Fibroblast of villous mesenchyme (primary cell): ENCODE data around the gene CLDN16. TPM values are rescaled to one million over a fixed set of nuclear protein-coding genes. Genes with fewer than 3 reads are reported as not detected.

Source experiments
- DNase-seq: peaks from one replicate; pipeline ENCODE4 v3.0.0-alpha.2; 2010; ENCODE audit warnings: low read depth
- H3K4me3 ChIP-seq: 2 replicates; pipeline ENCODE4 v1.5.1; 2011; ENCODE audit warnings: low read depth, mild to moderate bottlenecking, low read length
- total RNA-seq: library from RNA; depleted of rRNA; stranded (reverse); fragments of >200 nt; gene quantifications from 2 replicates; pipeline ENCODE4 v1.2.3, GENCODE V29; 2012
- TF ChIP-seq, protein P1 (sequence below): IDR thresholded peaks from 2 replicates; pipeline ENCODE4 v1.5.1; 2012; ENCODE audit warnings: low read depth, mild to moderate bottlenecking, low read length; ENCODE audit not compliant: insufficient read depth

Gene CLDN16
- total RNA-seq, 1 donor: 0.43 TPM

GRCh38 chr3:190429681-190430080 is 41.7 kb downstream of the CLDN16 start:
- DNase-seq: no peak
- no peak overlapping the region for H3K4me3 ChIP-seq
- TF ChIP-seq, protein P1, sequence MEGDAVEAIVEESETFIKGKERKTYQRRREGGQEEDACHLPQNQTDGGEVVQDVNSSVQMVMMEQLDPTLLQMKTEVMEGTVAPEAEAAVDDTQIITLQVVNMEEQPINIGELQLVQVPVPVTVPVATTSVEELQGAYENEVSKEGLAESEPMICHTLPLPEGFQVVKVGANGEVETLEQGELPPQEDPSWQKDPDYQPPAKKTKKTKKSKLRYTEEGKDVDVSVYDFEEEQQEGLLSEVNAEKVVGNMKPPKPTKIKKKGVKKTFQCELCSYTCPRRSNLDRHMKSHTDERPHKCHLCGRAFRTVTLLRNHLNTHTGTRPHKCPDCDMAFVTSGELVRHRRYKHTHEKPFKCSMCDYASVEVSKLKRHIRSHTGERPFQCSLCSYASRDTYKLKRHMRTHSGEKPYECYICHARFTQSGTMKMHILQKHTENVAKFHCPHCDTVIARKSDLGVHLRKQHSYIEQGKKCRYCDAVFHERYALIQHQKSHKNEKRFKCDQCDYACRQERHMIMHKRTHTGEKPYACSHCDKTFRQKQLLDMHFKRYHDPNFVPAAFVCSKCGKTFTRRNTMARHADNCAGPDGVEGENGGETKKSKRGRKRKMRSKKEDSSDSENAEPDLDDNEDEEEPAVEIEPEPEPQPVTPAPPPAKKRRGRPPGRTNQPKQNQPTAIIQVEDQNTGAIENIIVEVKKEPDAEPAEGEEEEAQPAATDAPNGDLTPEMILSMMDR: no peak

GRCh38 chr3:190430906-190431305 is 42.9 kb downstream of the CLDN16 start:
- DNase-seq: no peak
- no peak overlapping the region for H3K4me3 ChIP-seq
- TF ChIP-seq, protein P1: no peak

- peak; percentile 27 for DNase-seq
- TF ChIP-seq, protein P1: no peak
- no peak overlapping the region for H3K4me3 ChIP-seq
Measured at GRCh38 chr3:190432216-190432615, 44.3 kb downstream of the CLDN16 start.

GRCh38 chr3:190433626-190434025 is 45.7 kb downstream of the CLDN16 start:
- DNase-seq: no peak
- H3K4me3 ChIP-seq: no peak overlapping the region
- TF ChIP-seq, protein P1: no peak

DNA sequence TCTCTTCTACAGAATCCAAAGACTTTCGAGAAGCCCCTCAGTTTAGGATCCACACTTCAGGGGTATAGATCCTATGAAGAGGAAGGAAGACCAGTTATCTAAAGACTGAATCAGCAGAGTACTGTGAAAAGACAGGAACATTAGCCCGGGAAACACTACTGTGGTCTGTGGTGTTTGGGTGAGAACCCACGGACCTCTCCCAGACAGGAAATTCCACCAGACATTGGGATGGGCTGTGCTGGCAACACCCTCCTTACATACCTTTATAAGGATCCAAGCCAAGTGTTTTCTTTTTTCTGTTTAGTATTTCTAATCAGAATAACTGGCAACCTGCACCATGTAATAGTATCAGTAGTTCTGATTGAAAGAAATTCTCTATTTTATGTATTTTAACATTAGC is 47.7 kb downstream of the CLDN16 start:
- no peak overlapping the region for H3K4me3 ChIP-seq
- no peak for DNase-seq
- TF ChIP-seq, protein P1: no peak

DNA sequence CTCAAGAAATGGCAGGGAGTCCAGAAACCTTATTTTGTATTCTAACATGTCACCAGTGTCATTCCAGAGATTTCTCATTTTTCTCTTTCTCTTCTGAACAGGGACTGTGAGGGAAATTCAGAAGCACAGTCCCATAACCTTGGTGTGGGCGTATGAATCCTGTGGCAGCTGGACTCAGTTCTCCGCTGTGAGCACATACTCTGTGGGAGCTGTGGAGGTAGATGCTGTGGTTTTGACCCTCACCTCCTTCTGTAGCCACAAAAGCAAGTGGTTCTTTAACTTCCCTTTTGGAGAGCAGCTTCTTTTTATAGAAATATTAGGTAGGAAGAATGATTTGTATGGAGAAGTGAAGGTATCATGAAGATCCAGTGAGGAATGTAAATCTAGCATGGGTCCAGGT is 48.4 kb downstream of the CLDN16 start:
- no peak overlapping the region for H3K4me3 ChIP-seq
- no peak for DNase-seq
- TF ChIP-seq, protein P1: no peak

- H3K4me3 ChIP-seq: no peak overlapping the region
- DNase-seq: no peak
- TF ChIP-seq, protein P1: no peak
Measured at GRCh38 chr3:190442240-190442639, 54.3 kb downstream of the CLDN16 start.
